Measurements from ENCODE around the gene GRM3.

Gene GRM3

GRCh38 chr7:86908948-86909347, 265.2 kb downstream of the GRM3 start:
- DNase-seq = no peak

GRCh38 chr7:86911659-86912058, 267.9 kb downstream of the GRM3 start:
- no peak for DNase-seq

- no peak for DNase-seq
These were observed 270.0 kb downstream of the GRM3 start for GRCh38 chr7:86913709-86914108.

Data from NCI-H526 treated with DMSO at 0.1 percent for 48 hours (cell line).